HL-60 (cell line): ENCODE data around the gene SLC26A4.

ENCODE experiments used
- GABPA ChIP-seq: IDR thresholded peaks from 2 replicates; pipeline ENCODE4 v1.6.1; 2012; ENCODE audit warnings: low read depth
- POLR2AphosphoS5 ChIP-seq: IDR thresholded peaks from 2 replicates; pipeline ENCODE4 v1.6.1; 2012; ENCODE audit warnings: low read depth
- SPI1 ChIP-seq: IDR thresholded peaks from 2 replicates; pipeline ENCODE4 v1.6.1; 2012; ENCODE audit warnings: low read depth, mild to moderate bottlenecking, borderline replicate concordance
- TF ChIP-seq, protein P1 (sequence below): IDR thresholded peaks from one replicate; pipeline ENCODE4 v1.5.1; 2011; ENCODE audit warnings: low read length, control low read depth, inconsistent platforms; ENCODE audit not compliant: insufficient read depth
- TF ChIP-seq, protein P2 (sequence below): IDR thresholded peaks from 2 replicates; pipeline ENCODE4 v1.6.1; 2012; ENCODE audit warnings: low read depth; ENCODE audit not compliant: insufficient replicate concordance

DNA sequence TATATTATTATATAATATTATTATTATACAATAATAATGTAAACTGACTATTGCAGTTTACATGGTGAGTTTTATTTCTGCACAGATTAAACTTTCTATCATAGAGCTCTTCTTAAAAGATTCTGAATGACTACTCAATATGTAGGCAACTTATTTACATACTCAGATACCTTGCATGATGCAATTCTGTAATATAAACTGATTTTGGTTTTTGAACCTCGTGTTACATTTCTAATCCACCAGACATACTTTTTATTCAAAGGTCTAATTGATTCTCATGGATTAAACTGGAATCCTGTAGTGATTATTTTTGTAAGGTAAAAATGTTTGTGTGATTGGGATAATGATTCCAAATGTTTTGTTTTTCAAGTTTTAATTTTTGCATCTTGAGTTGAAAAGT is 19.9 kb downstream of the SLC26A4 start:
- TF ChIP-seq, protein P1, sequence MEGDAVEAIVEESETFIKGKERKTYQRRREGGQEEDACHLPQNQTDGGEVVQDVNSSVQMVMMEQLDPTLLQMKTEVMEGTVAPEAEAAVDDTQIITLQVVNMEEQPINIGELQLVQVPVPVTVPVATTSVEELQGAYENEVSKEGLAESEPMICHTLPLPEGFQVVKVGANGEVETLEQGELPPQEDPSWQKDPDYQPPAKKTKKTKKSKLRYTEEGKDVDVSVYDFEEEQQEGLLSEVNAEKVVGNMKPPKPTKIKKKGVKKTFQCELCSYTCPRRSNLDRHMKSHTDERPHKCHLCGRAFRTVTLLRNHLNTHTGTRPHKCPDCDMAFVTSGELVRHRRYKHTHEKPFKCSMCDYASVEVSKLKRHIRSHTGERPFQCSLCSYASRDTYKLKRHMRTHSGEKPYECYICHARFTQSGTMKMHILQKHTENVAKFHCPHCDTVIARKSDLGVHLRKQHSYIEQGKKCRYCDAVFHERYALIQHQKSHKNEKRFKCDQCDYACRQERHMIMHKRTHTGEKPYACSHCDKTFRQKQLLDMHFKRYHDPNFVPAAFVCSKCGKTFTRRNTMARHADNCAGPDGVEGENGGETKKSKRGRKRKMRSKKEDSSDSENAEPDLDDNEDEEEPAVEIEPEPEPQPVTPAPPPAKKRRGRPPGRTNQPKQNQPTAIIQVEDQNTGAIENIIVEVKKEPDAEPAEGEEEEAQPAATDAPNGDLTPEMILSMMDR = no peak
- TF ChIP-seq POLR2AphosphoS5 = no peak
- TF ChIP-seq, protein P2, sequence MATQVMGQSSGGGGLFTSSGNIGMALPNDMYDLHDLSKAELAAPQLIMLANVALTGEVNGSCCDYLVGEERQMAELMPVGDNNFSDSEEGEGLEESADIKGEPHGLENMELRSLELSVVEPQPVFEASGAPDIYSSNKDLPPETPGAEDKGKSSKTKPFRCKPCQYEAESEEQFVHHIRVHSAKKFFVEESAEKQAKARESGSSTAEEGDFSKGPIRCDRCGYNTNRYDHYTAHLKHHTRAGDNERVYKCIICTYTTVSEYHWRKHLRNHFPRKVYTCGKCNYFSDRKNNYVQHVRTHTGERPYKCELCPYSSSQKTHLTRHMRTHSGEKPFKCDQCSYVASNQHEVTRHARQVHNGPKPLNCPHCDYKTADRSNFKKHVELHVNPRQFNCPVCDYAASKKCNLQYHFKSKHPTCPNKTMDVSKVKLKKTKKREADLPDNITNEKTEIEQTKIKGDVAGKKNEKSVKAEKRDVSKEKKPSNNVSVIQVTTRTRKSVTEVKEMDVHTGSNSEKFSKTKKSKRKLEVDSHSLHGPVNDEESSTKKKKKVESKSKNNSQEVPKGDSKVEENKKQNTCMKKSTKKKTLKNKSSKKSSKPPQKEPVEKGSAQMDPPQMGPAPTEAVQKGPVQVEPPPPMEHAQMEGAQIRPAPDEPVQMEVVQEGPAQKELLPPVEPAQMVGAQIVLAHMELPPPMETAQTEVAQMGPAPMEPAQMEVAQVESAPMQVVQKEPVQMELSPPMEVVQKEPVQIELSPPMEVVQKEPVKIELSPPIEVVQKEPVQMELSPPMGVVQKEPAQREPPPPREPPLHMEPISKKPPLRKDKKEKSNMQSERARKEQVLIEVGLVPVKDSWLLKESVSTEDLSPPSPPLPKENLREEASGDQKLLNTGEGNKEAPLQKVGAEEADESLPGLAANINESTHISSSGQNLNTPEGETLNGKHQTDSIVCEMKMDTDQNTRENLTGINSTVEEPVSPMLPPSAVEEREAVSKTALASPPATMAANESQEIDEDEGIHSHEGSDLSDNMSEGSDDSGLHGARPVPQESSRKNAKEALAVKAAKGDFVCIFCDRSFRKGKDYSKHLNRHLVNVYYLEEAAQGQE = no peak
- no peak for TF ChIP-seq GABPA
- TF ChIP-seq SPI1 = no peak
